ENCODE data around the gene MXD3. TPM values are rescaled to one million over a fixed set of nuclear protein-coding genes. Genes with fewer than 3 reads are reported as not detected.
"Not testable (repeated sequence)": the region's sequence is repeated elsewhere in the genome, so short reads cannot be mapped to it uniquely, and the experiment has no call there.

Gene MXD3
- total RNA-seq (10 to 100 TPM in 1 of 2 donors, 1 to 10 TPM in 1; 4.9 to 20.2 TPM), polyA plus RNA-seq (ENCODE audit: insufficient read length in 2 of 2) (10 to 100 TPM; 21.7 to 30.4 TPM)
- long read RNA-seq, donor 1, transcript MXD3-203 (6 exons, 1,483 nt), result major isoform, 6 of 269 reads
- long read RNA-seq, donor 1, partial matches to known transcripts, result 75 of 269 reads
- long read RNA-seq, donor 1, other reads (novel, unspliced or antisense), result 188 of 269 reads
- long read RNA-seq, donor 2, partial matches to known transcripts, result 0 of 3 reads
- long read RNA-seq, donor 2, other reads (novel, unspliced or antisense), result 0 of 3 reads
- long read RNA-seq, donor 3, partial matches to known transcripts, result 0 of 2 reads
- long read RNA-seq, donor 3, other reads (novel, unspliced or antisense), result 0 of 2 reads
- long read RNA-seq, donor 4, transcript MXD3-203 (6 exons, 1,483 nt), result major isoform, 17 of 22 reads
- long read RNA-seq, donor 4, partial matches to known transcripts, result 0 of 22 reads
- long read RNA-seq, donor 4, other reads (novel, unspliced or antisense), result 0 of 22 reads

GRCh38 chr5:177311723-177312648 lies at the start of gene MXD3:
MXD3 (minus strand) TSS chr5:177311898; CDS start chr5:177311830, 68 bp downstream.
- Histone ChIP-seq H3K9me3 (ENCODE audit: control insufficient read depth, insufficient read depth, low read length) (no peaks in the 10 kb centered on the region), H3K27ac (ENCODE audit: low read depth, low read length) (peak within 1 kb of the TSS; percentile 25), H3K36me3 (ENCODE audit: control insufficient read depth, insufficient read depth, low read length) (peaks cover 30% of the 10 kb centered on the region), H3K27me3 (ENCODE audit: control insufficient read depth, insufficient read depth, low read length) (no peaks in the 10 kb centered on the region), H3K4me1 (ENCODE audit: control insufficient read depth, insufficient read depth, low read length) (peaks cover 54% of the 10 kb centered on the region), H3K4me3 (ENCODE audit: low read depth, low read length) (peak within 1 kb of the TSS; percentile 69)
- peak; percentile 75 to 98 (median 90) for DNase-seq (ENCODE audit: low read depth in 4 of 6, low spot score in 6 of 6)
- WGBS (ENCODE audit: insufficient coverage), result under 1% methylated on average over 77 of the region's 78 CpGs

GRCh38 chr5:177360740-177361139 lies 49.0 kb upstream of the MXD3 start:
- H3K27me3 ChIP-seq (ENCODE audit: control insufficient read depth, insufficient read depth, low read length), result peaks cover 23% of the 10 kb centered on the region

GRCh38 chr5:177359860-177360259 lies 48.2 kb upstream of the MXD3 start:
- Histone ChIP-seq H3K9me3 (ENCODE audit: control insufficient read depth, insufficient read depth, low read length) (no peaks in the 10 kb centered on the region), H3K36me3 (ENCODE audit: control insufficient read depth, insufficient read depth, low read length) (no peaks in the 10 kb centered on the region), H3K27ac (ENCODE audit: low read depth, low read length) (no peak overlapping the region), H3K4me3 (ENCODE audit: low read depth, low read length) (no peak overlapping the region), H3K27me3 (ENCODE audit: control insufficient read depth, insufficient read depth, low read length) (peaks cover 26% of the 10 kb centered on the region), H3K4me1 (ENCODE audit: control insufficient read depth, insufficient read depth, low read length) (peaks cover 10% of the 10 kb centered on the region)
- no peak for DNase-seq (ENCODE audit: low read depth in 4 of 6, low spot score in 6 of 6)
- 77% methylated on average over 3 of the region's 3 CpGs for WGBS (ENCODE audit: insufficient coverage)

More at GRCh38 chr5:177360740-177361139, 49.0 kb upstream of the MXD3 start:
- not testable (repeated sequence) for H3K4me3 ChIP-seq (ENCODE audit: low read depth, low read length); DNase-seq (ENCODE audit: low read depth in 4 of 6, low spot score in 6 of 6); H3K9me3 ChIP-seq (ENCODE audit: control insufficient read depth, insufficient read depth, low read length); H3K27ac ChIP-seq (ENCODE audit: low read depth, low read length); H3K36me3 ChIP-seq (ENCODE audit: control insufficient read depth, insufficient read depth, low read length)
- 76% methylated on average over 7 of the region's 7 CpGs for WGBS (ENCODE audit: insufficient coverage)
- peaks cover 10% of the 10 kb centered on the region for H3K4me1 ChIP-seq (ENCODE audit: control insufficient read depth, insufficient read depth, low read length)

- H3K4me3 ChIP-seq (ENCODE audit: low read depth, low read length), result no peak overlapping the region
- 83% methylated on average over 5 of the region's 6 CpGs for WGBS (ENCODE audit: insufficient coverage)
- peaks cover 10% of the 10 kb centered on the region for H3K4me1 ChIP-seq (ENCODE audit: control insufficient read depth, insufficient read depth, low read length)
- no peak for DNase-seq (ENCODE audit: low read depth in 4 of 6, low spot score in 6 of 6)
- H3K36me3 ChIP-seq (ENCODE audit: control insufficient read depth, insufficient read depth, low read length), result no peaks in the 10 kb centered on the region
- no peaks in the 10 kb centered on the region for H3K9me3 ChIP-seq (ENCODE audit: control insufficient read depth, insufficient read depth, low read length)
- H3K27me3 ChIP-seq (ENCODE audit: control insufficient read depth, insufficient read depth, low read length), result peaks cover 23% of the 10 kb centered on the region
- no peak overlapping the region for H3K27ac ChIP-seq (ENCODE audit: low read depth, low read length)
These were observed 47.8 kb upstream of the MXD3 start for GRCh38 chr5:177359451-177359851.

- Histone ChIP-seq H3K27me3 (ENCODE audit: control insufficient read depth, insufficient read depth, low read length) (peaks cover 15% of the 10 kb centered on the region), H3K27ac (ENCODE audit: low read depth, low read length) (no peak overlapping the region), H3K4me3 (ENCODE audit: low read depth, low read length) (no peak overlapping the region), H3K9me3 (ENCODE audit: control insufficient read depth, insufficient read depth, low read length) (no peaks in the 10 kb centered on the region), H3K4me1 (ENCODE audit: control insufficient read depth, insufficient read depth, low read length) (peaks cover 9% of the 10 kb centered on the region), H3K36me3 (ENCODE audit: control insufficient read depth, insufficient read depth, low read length) (no peaks in the 10 kb centered on the region)
- 68% methylated on average over 5 of the region's 5 CpGs for WGBS (ENCODE audit: insufficient coverage)
- DNase-seq (ENCODE audit: low read depth in 4 of 6, low spot score in 6 of 6), result no peak
These were observed 46.7 kb upstream of the MXD3 start for GRCh38 chr5:177358370-177358819.

- H3K27me3 ChIP-seq (ENCODE audit: control insufficient read depth, insufficient read depth, low read length), result peaks cover 12% of the 10 kb centered on the region
- WGBS (ENCODE audit: insufficient coverage), result 71% methylated on average over 28 of the region's 37 CpGs
- DNase-seq (ENCODE audit: low read depth in 4 of 6, low spot score in 6 of 6), result no peak
- H3K36me3 ChIP-seq (ENCODE audit: control insufficient read depth, insufficient read depth, low read length), result no peaks in the 10 kb centered on the region
- no peaks in the 10 kb centered on the region for H3K9me3 ChIP-seq (ENCODE audit: control insufficient read depth, insufficient read depth, low read length)
- peaks cover 2% of the 10 kb centered on the region for H3K4me1 ChIP-seq (ENCODE audit: control insufficient read depth, insufficient read depth, low read length)
- no peak within 1 kb of the TSS for H3K4me3 ChIP-seq (ENCODE audit: low read depth, low read length)
- no peak within 1 kb of the TSS for H3K27ac ChIP-seq (ENCODE audit: low read depth, low read length)
These were observed 46.0 kb upstream of the MXD3 start, which contains the start of gene RGS14 for GRCh38 chr5:177357459-177358351. RGS14 (plus strand) TSS chr5:177357924; CDS start chr5:177358025, 101 bp downstream.

GRCh38 chr5:177357146-177357458 lies 45.4 kb upstream of the MXD3 start:
- Histone ChIP-seq H3K4me3 (ENCODE audit: low read depth, low read length) (no peak overlapping the region), H3K27me3 (ENCODE audit: control insufficient read depth, insufficient read depth, low read length) (peaks cover 12% of the 10 kb centered on the region), H3K27ac (ENCODE audit: low read depth, low read length) (no peak overlapping the region), H3K9me3 (ENCODE audit: control insufficient read depth, insufficient read depth, low read length) (no peaks in the 10 kb centered on the region), H3K36me3 (ENCODE audit: control insufficient read depth, insufficient read depth, low read length) (no peaks in the 10 kb centered on the region), H3K4me1 (ENCODE audit: control insufficient read depth, insufficient read depth, low read length) (peaks cover 3% of the 10 kb centered on the region)
- no peak for DNase-seq (ENCODE audit: low read depth in 4 of 6, low spot score in 6 of 6)
- 90% methylated on average over 5 of the region's 5 CpGs for WGBS (ENCODE audit: insufficient coverage)

- no peaks in the 10 kb centered on the region for H3K9me3 ChIP-seq (ENCODE audit: control insufficient read depth, insufficient read depth, low read length)
- H3K36me3 ChIP-seq (ENCODE audit: control insufficient read depth, insufficient read depth, low read length), result no peaks in the 10 kb centered on the region
- no peak for DNase-seq (ENCODE audit: low read depth in 4 of 6, low spot score in 6 of 6)
- H3K27me3 ChIP-seq (ENCODE audit: control insufficient read depth, insufficient read depth, low read length), result peaks cover 12% of the 10 kb centered on the region
- H3K27ac ChIP-seq (ENCODE audit: low read depth, low read length), result no peak overlapping the region
- H3K4me1 ChIP-seq (ENCODE audit: control insufficient read depth, insufficient read depth, low read length), result peaks cover 6% of the 10 kb centered on the region
- 93% methylated on average over 2 of the region's 3 CpGs for WGBS (ENCODE audit: insufficient coverage)
- no peak overlapping the region for H3K4me3 ChIP-seq (ENCODE audit: low read depth, low read length)
These were observed 45.0 kb upstream of the MXD3 start for GRCh38 chr5:177356746-177357145.

GRCh38 chr5:177355868-177356168 lies 44.1 kb upstream of the MXD3 start:
- Histone ChIP-seq H3K4me1 (ENCODE audit: control insufficient read depth, insufficient read depth, low read length) (peaks cover 9% of the 10 kb centered on the region), H3K36me3 (ENCODE audit: control insufficient read depth, insufficient read depth, low read length) (no peaks in the 10 kb centered on the region), H3K27me3 (ENCODE audit: control insufficient read depth, insufficient read depth, low read length) (peaks cover 12% of the 10 kb centered on the region), H3K9me3 (ENCODE audit: control insufficient read depth, insufficient read depth, low read length) (no peaks in the 10 kb centered on the region), H3K4me3 (ENCODE audit: low read depth, low read length) (no peak overlapping the region), H3K27ac (ENCODE audit: low read depth, low read length) (no peak overlapping the region)
- no peak for DNase-seq (ENCODE audit: low read depth in 4 of 6, low spot score in 6 of 6)
- WGBS (ENCODE audit: insufficient coverage), result 21% methylated on average over 1 of the region's 1 CpG

Data from spinal cord (tissue), 10 donors.